SK-N-SH (cell line): Measurements from ENCODE around the gene PTPN14. TPM values are rescaled to one million over a fixed set of nuclear protein-coding genes. Genes with fewer than 3 reads are reported as not detected.
A peak's percentile ranks its signal among the peaks of the same experiment; 100 is the strongest.

Source experiments
- CTCF ChIA-PET: fragments of 300-600, 350-600 bp; formaldehyde crosslinking; extraction: SDS; loops from one replicate; lab custom pipeline; 2021; lab: Yijun Ruan, JAX
- POLR2A ChIA-PET: fragments of 350-600 bp; sonication (Branson Sonifier 250); formaldehyde crosslinking; extraction: SDS; loops from one replicate; lab custom pipeline; 2020; ENCODE audit warnings: antibody characterized with exemption, inconsistent platforms; lab: Yijun Ruan, JAX
- DNase-seq: peaks from one replicate; pipeline ENCODE4 v3.0.0; 2012
- H2AFZ ChIP-seq: fragments of 200-600 bp; sonication (generic); 2 replicates; pipeline ENCODE4 v1.8.1; 2016; ENCODE audit warnings: antibody characterized with exemption, mild to moderate bottlenecking, low read depth
- H3F3A ChIP-seq: fragments of 200-600 bp; sonication (generic); replicated peaks from 2 replicates; pipeline ENCODE3; 2016; ENCODE audit warnings: antibody characterized with exemption, mild to moderate bottlenecking; ENCODE audit not compliant: insufficient read depth
- H3K27ac ChIP-seq, 2 experiments: fragments of 200-500 bp in 1 of 2; fragments of 200-600 bp in 1 of 2; sonication (Bioruptor generic) in 1 of 2; sonication (generic), shearing (Covaris generic) in 1 of 2; 2 replicates each; pipeline versions ENCODE4 v1.5.1 to v1.6.1; 2014 to 2016; ENCODE audit warnings: low read depth in 2 of 2, inconsistent platforms in 1 of 2, low read length in 1 of 2, mild to moderate bottlenecking in 1 of 2, mixed read lengths in 1 of 2
- H3K27me3 ChIP-seq: fragments of 200-600 bp; sonication (generic), shearing (Covaris generic); 2 replicates; pipeline ENCODE4 v1.6.1; 2016; ENCODE audit warnings: mixed run types; ENCODE audit not compliant: insufficient read depth
- H3K36me3 ChIP-seq, 2 experiments: fragments of 200-500 bp in 1 of 2; fragments of 200-600 bp in 1 of 2; sonication (Bioruptor generic) in 1 of 2; sonication (generic) in 1 of 2; replicated peaks in 1 of 2; 2 replicates each; pipeline versions ENCODE3 to v1.5.1; 2014 to 2016; ENCODE audit warnings: low read length in 1 of 2, mild to moderate bottlenecking in 1 of 2; ENCODE audit not compliant: insufficient read depth in 2 of 2, control insufficient read depth in 1 of 2
- H3K4me1 ChIP-seq, 2 experiments: fragments of 200-500 bp in 1 of 2; fragments of 200-600 bp in 1 of 2; sonication (Bioruptor generic) in 1 of 2; sonication (generic), shearing (Covaris generic) in 1 of 2; 2 replicates each; pipeline versions ENCODE4 v1.5.1 to v1.6.1; 2014 to 2016; ENCODE audit warnings: low read depth in 1 of 2, low read length in 1 of 2, mixed run types in 1 of 2; ENCODE audit not compliant: insufficient read depth in 2 of 2, control insufficient read depth in 1 of 2
- H3K4me2 ChIP-seq: fragments of 200-600 bp; sonication (generic), shearing (Covaris generic); 2 replicates; pipeline ENCODE4 v1.6.1; 2017; ENCODE audit warnings: mixed run types
- H3K4me3 ChIP-seq, 2 experiments: fragments of 200-500 bp in 1 of 2; fragments of 200-600 bp in 1 of 2; sonication (Bioruptor generic) in 1 of 2; sonication (generic), shearing (Covaris generic) in 1 of 2; 2 replicates each; pipeline versions ENCODE4 v1.5.1 to v1.8.1; 2014 to 2016; ENCODE audit warnings: low read depth in 2 of 2, inconsistent platforms in 1 of 2, low read length in 1 of 2, mild to moderate bottlenecking in 1 of 2, mixed read lengths in 1 of 2, moderate library complexity in 1 of 2
- H3K79me2 ChIP-seq: fragments of 200-600 bp; sonication (generic); 2 replicates; pipeline ENCODE4 v1.8.1; 2017; ENCODE audit warnings: mild to moderate bottlenecking; ENCODE audit not compliant: insufficient read depth
- H3K9ac ChIP-seq: fragments of 200-600 bp; sonication (generic); 2 replicates; pipeline ENCODE4 v1.6.1; 2017; ENCODE audit warnings: mixed run types
- H3K9me2 ChIP-seq: fragments of 200-600 bp; sonication (generic); 2 replicates; pipeline ENCODE4 v1.6.1; 2017; ENCODE audit warnings: mixed run types
- H3K9me3 ChIP-seq: fragments of 200-600 bp; sonication (generic); 2 replicates; pipeline ENCODE4 v1.6.1; 2017; ENCODE audit warnings: mixed run types, mild to moderate bottlenecking, moderate library complexity
- H4K20me1 ChIP-seq: fragments of 200-600 bp; sonication (generic); 2 replicates; pipeline ENCODE4 v1.6.1; 2017; ENCODE audit warnings: mild to moderate bottlenecking, mixed run types; ENCODE audit not compliant: insufficient read depth
- CHD2 ChIP-seq: fragments of 150-350 bp; IDR thresholded peaks from 2 replicates; pipeline ENCODE4 v1.6.1; 2018; ENCODE audit warnings: low read length; ENCODE audit not compliant: partially characterized antibody
- CTCF ChIP-seq: fragments of 200-600 bp; sonication (generic); IDR thresholded peaks from 2 replicates; pipeline ENCODE4 v1.6.1; 2017; ENCODE audit warnings: antibody characterized with exemption, mild to moderate bottlenecking, moderate library complexity
- ELF1 ChIP-seq: IDR thresholded peaks from 2 replicates; pipeline ENCODE4 v1.4.0; 2012
- EP300 ChIP-seq, 2 experiments: IDR thresholded peaks; 2 replicates each; pipeline versions ENCODE4 v1.4.0 to v1.6.1; 2012; ENCODE audit warnings: borderline replicate concordance in 1 of 2, low read depth in 1 of 2, low read length in 1 of 2
- EZH2phosphoT487 ChIP-seq: fragments of 200-600 bp; sonication (generic); IDR thresholded peaks from 2 replicates; pipeline ENCODE4 v1.6.1; 2017; ENCODE audit warnings: low read depth, mixed run types, mild to moderate bottlenecking, antibody characterized with exemption, moderate library complexity, borderline replicate concordance
- FOSL2 ChIP-seq: IDR thresholded peaks from 2 replicates; pipeline ENCODE4 v1.4.0; 2012; ENCODE audit warnings: low read depth, mild to moderate bottlenecking, moderate library complexity, borderline replicate concordance
- FOXJ3 ChIP-seq: sonication (generic); formaldehyde crosslinking; IDR thresholded peaks from 2 replicates; pipeline ENCODE4 v1.5.1; 2020; ENCODE audit warnings: mild to moderate bottlenecking, missing genetic modification reagents
- FOXM1 ChIP-seq: IDR thresholded peaks from 2 replicates; pipeline ENCODE4 v1.4.0; 2012; ENCODE audit warnings: low read depth, mild to moderate bottlenecking
- GABPA ChIP-seq: IDR thresholded peaks from 2 replicates; pipeline ENCODE4 v1.4.0; 2012; ENCODE audit warnings: low read depth, mild to moderate bottlenecking
- IRF3 ChIP-seq: fragments of 150-350 bp; IDR thresholded peaks from 2 replicates; pipeline ENCODE4 v1.6.1; 2016; ENCODE audit warnings: mild to moderate bottlenecking, low read depth, low read length
- JUND ChIP-seq: IDR thresholded peaks from 2 replicates; pipeline ENCODE4 v1.4.0; 2012
- MAX ChIP-seq: IDR thresholded peaks from 2 replicates; pipeline ENCODE4 v1.4.0; 2012; ENCODE audit warnings: low read depth
- POLR2AphosphoS5 ChIP-seq: IDR thresholded peaks from 2 replicates; pipeline ENCODE4 v1.6.1; 2012; ENCODE audit warnings: low read depth, low read length
- RXRA ChIP-seq: IDR thresholded peaks from 2 replicates; pipeline ENCODE4 v1.4.0; 2012; ENCODE audit warnings: low read depth, mild to moderate bottlenecking, borderline replicate concordance
- SMC3 ChIP-seq: IDR thresholded peaks from 2 replicates; pipeline ENCODE4 v1.6.1; 2012; ENCODE audit warnings: low read depth, low read length, improper control_type of control experiment
- TCF12 ChIP-seq: IDR thresholded peaks from 2 replicates; pipeline ENCODE4 v1.4.0; 2012
- TEAD4 ChIP-seq: IDR thresholded peaks from 2 replicates; pipeline ENCODE4 v1.4.0; 2012; ENCODE audit warnings: mild to moderate bottlenecking, borderline replicate concordance; ENCODE audit not compliant: insufficient read depth
- YY1 ChIP-seq: IDR thresholded peaks from 2 replicates; pipeline ENCODE4 v1.4.0; 2012; ENCODE audit warnings: low read depth, mild to moderate bottlenecking
- WGBS: methylation state at CpG from one replicate; pipeline ENCODE4 v1.1.6; 2017; ENCODE audit warnings: low lambda C conversion rate; 5-methylcytosine and 5-hydroxymethylcytosine counted together
- polyA plus RNA-seq, 3 experiments: library from polyadenylated mRNA; depleted of rRNA; stranded (reverse); fragments of >200 nt; gene quantifications; 2 replicates each; pipeline ENCODE4 v1.2.3, GENCODE V29; 2012
- TF ChIP-seq, protein P1 (sequence below): IDR thresholded peaks from 2 replicates; pipeline ENCODE4; 2012
- TF ChIP-seq, protein P2 (sequence below): IDR thresholded peaks from 2 replicates; pipeline ENCODE4 v1.4.0; 2012; ENCODE audit warnings: low read depth, borderline replicate concordance
- TF ChIP-seq, protein P3 (sequence below): fragments of 150-350 bp; IDR thresholded peaks from 2 replicates; pipeline ENCODE4 v1.6.1; 2017; ENCODE audit warnings: antibody characterized with exemption, low read length, low read depth, borderline replicate concordance
- TF ChIP-seq, protein P4 (sequence below): IDR thresholded peaks from 2 replicates; pipeline ENCODE4 v1.6.1; 2012; ENCODE audit warnings: mild to moderate bottlenecking, low read depth, low read length, moderate library complexity

The PTPN14 gene
- polyA plus RNA-seq, 1 of the 3 experiments (the other 2 are of a cell fraction): 12.8 TPM

DNA sequence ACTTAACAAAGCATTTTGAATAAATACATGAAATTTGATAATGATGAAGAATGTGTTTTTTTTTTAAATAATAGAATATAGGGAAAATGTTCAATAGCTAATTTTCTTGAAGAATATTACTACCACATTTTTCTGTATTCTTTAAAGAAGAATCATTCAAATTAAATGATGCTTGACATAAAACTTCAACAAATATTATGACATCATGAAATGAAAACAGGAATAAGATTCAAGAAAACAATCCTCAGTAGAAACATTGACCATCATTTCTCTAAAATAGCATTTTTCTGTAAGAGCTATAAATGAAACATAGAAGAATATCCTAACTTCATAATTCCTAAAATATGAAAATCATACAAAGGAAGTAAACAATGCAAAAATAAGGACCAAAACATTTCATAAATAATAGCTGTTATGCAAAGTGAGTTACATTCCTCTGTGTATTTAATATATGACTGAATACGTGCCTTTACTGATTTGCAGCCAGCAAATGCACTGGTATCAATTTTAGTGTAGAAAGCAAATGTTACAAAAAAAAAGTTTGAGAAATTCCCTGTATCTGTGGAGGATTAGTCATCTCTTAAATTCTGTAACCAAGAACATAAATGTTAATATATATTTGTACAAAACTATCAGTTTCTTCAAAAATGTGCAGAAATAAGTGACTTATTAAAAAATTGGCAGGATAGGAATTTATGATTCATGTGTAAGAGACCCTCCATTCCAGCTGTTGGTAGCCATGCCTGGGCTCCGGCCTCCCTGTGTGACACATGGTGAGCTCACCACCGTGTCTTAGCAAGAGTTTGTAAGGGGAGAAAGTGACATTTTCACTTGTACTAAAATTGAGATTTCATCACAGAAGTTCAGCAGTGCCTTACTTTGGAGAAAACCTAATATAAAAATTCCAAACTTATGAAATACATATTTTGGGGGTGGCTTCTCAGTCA lies 15.0 kb upstream of the PTPN14 start:
- Histone ChIP-seq H3K9me3 (no peaks in the 10 kb centered on the region), H3K79me2 (no peaks in the 10 kb centered on the region), H3K9ac (0 out of 2 replicates have a peak overlapping the region, but pooled peaks have one; percentile 14), H3K27ac (peak overlapping the region in 1 of 2 experiments; percentile 75; a peak in 2 of 4 replicates), H3K27me3 (no peaks in the 10 kb centered on the region), H3F3A (peaks cover 61% of the 10 kb centered on the region), H3K9me2 (no peaks in the 10 kb centered on the region), H2AFZ (no peak overlapping the region), H3K36me3 (no peaks in the 10 kb centered on the region), H3K4me2 (peak overlapping the region; percentile 17; the same call in 1 of the 2 replicates), H3K4me3 (no peak overlapping the region), H4K20me1 (no peaks in the 10 kb centered on the region), H3K4me1 (peaks cover 2 to 34% of the 10 kb centered on the region in 2 experiments)
- no peak for DNase-seq
- ChIA-PET POLR2A (no interaction called here), CTCF (interaction anchor here (1.4 to 4.2 kb wide), 3 partner anchors 11 to 234 kb away, joined by 4 to 21 read pairs (median 18); no protein-coding TSS in a partner anchor)
- 12% methylated on average over 3 of the region's 3 CpGs for WGBS
- TF ChIP-seq YY1 (no peak; the same call in 1 of the 2 replicates), EZH2phosphoT487 (no peak), MAX (peak; percentile 63), POLR2AphosphoS5 (peak; percentile 43; the same call in 1 of the 2 replicates), FOXJ3 (CRISPR knock-in tag) (no peak), FOXM1 (no peak), EP300 (IDR thresholded peaks at IDR 0.05; ENCODE audit: borderline replicate concordance in 1 of 2, low read depth in 1 of 2, low read length in 1 of 2) (peak in 1 of 2 experiments; percentile 74; a peak in 2 of 4 replicates), RXRA (peak; percentile 34; the same call in 1 of the 2 replicates), CHD2 (no peak), GABPA (no peak), ELF1 (no peak), TEAD4 (peak; percentile 73; the same call in 1 of the 2 replicates), CTCF (no peak), JUND (peak; percentile 88), SMC3 (no peak), FOSL2 (peak; percentile 93), TCF12 (peak; percentile 91), IRF3 (no peak)
- TF ChIP-seq, protein P1, sequence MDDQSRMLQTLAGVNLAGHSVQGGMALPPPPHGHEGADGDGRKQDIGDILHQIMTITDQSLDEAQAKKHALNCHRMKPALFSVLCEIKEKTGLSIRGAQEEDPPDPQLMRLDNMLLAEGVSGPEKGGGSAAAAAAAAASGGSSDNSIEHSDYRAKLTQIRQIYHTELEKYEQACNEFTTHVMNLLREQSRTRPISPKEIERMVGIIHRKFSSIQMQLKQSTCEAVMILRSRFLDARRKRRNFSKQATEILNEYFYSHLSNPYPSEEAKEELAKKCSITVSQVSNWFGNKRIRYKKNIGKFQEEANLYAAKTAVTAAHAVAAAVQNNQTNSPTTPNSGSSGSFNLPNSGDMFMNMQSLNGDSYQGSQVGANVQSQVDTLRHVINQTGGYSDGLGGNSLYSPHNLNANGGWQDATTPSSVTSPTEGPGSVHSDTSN: peak; percentile 78
- TF ChIP-seq, protein P2, sequence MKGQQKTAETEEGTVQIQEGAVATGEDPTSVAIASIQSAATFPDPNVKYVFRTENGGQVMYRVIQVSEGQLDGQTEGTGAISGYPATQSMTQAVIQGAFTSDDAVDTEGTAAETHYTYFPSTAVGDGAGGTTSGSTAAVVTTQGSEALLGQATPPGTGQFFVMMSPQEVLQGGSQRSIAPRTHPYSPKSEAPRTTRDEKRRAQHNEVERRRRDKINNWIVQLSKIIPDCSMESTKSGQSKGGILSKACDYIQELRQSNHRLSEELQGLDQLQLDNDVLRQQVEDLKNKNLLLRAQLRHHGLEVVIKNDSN: no peak
- TF ChIP-seq, protein P3, sequence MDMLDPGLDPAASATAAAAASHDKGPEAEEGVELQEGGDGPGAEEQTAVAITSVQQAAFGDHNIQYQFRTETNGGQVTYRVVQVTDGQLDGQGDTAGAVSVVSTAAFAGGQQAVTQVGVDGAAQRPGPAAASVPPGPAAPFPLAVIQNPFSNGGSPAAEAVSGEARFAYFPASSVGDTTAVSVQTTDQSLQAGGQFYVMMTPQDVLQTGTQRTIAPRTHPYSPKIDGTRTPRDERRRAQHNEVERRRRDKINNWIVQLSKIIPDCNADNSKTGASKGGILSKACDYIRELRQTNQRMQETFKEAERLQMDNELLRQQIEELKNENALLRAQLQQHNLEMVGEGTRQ: no peak
- TF ChIP-seq, protein P4, sequence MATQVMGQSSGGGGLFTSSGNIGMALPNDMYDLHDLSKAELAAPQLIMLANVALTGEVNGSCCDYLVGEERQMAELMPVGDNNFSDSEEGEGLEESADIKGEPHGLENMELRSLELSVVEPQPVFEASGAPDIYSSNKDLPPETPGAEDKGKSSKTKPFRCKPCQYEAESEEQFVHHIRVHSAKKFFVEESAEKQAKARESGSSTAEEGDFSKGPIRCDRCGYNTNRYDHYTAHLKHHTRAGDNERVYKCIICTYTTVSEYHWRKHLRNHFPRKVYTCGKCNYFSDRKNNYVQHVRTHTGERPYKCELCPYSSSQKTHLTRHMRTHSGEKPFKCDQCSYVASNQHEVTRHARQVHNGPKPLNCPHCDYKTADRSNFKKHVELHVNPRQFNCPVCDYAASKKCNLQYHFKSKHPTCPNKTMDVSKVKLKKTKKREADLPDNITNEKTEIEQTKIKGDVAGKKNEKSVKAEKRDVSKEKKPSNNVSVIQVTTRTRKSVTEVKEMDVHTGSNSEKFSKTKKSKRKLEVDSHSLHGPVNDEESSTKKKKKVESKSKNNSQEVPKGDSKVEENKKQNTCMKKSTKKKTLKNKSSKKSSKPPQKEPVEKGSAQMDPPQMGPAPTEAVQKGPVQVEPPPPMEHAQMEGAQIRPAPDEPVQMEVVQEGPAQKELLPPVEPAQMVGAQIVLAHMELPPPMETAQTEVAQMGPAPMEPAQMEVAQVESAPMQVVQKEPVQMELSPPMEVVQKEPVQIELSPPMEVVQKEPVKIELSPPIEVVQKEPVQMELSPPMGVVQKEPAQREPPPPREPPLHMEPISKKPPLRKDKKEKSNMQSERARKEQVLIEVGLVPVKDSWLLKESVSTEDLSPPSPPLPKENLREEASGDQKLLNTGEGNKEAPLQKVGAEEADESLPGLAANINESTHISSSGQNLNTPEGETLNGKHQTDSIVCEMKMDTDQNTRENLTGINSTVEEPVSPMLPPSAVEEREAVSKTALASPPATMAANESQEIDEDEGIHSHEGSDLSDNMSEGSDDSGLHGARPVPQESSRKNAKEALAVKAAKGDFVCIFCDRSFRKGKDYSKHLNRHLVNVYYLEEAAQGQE: no peak
